GM19397 (cell line): ENCODE data around the gene ANKRD2.
"Not testable (repeated sequence)": the region's sequence is repeated elsewhere in the genome, so short reads cannot be mapped to it uniquely, and the experiment has no call there.

ENCODE experiments used
- ATAC-seq: cut with Tn5 transposase; IDR thresholded peaks from one replicate; pipeline ENCODE4 v1.9.1; 2021; ENCODE audit warnings: mild to moderate bottlenecking, moderate library complexity; ENCODE audit not compliant: unreplicated experiment

The ANKRD2 gene

GRCh38 chr10:97546456-97547270 lies 25.9 kb upstream of the ANKRD2 start:
- ATAC-seq: no peak

GRCh38 chr10:97547271-97547600 lies 25.3 kb upstream of the ANKRD2 start:
- no peak for ATAC-seq

GRCh38 chr10:97547962-97548361 lies 24.6 kb upstream of the ANKRD2 start:
- no peak for ATAC-seq

- no peak for ATAC-seq
Measured at GRCh38 chr10:97548828-97549455, 23.6 kb upstream of the ANKRD2 start.

GRCh38 chr10:97549587-97550322 lies 22.8 kb upstream of the ANKRD2 start:
- no peak for ATAC-seq

- ATAC-seq: no peak
Measured at GRCh38 chr10:97550336-97551149, 22.0 kb upstream of the ANKRD2 start.

- no peak for ATAC-seq
Measured at GRCh38 chr10:97551271-97551670, 21.3 kb upstream of the ANKRD2 start.

GRCh38 chr10:97553575-97554031 lies 19.0 kb upstream of the ANKRD2 start:
- ATAC-seq: peak; percentile 63

GRCh38 chr10:97554336-97554735 lies 18.2 kb upstream of the ANKRD2 start:
- ATAC-seq: not testable (repeated sequence)

GRCh38 chr10:97555541-97555940 lies 17.0 kb upstream of the ANKRD2 start:
- ATAC-seq: not testable (repeated sequence)

- not testable (repeated sequence) for ATAC-seq
Measured at GRCh38 chr10:97560731-97561381, 11.7 kb upstream of the ANKRD2 start.

GRCh38 chr10:97561386-97562077 lies 11.0 kb upstream of the ANKRD2 start:
- not testable (repeated sequence) for ATAC-seq

GRCh38 chr10:97562329-97562728 lies 10.2 kb upstream of the ANKRD2 start:
- not testable (repeated sequence) for ATAC-seq

GRCh38 chr10:97563337-97563736 lies 9.2 kb upstream of the ANKRD2 start:
- ATAC-seq: no peak

- ATAC-seq: no peak
Measured at GRCh38 chr10:97564776-97565175, 7.8 kb upstream of the ANKRD2 start.

GRCh38 chr10:97566336-97566996 lies 6.1 kb upstream of the ANKRD2 start:
- no peak for ATAC-seq

- ATAC-seq: no peak
Measured at GRCh38 chr10:97567891-97568290, 4.7 kb upstream of the ANKRD2 start.

- no peak for ATAC-seq
Measured at GRCh38 chr10:97570146-97570788, 2.3 kb upstream of the ANKRD2 start.
